Smooth muscle cell (in vitro differentiated cells): ENCODE results near the gene OVOL1. TPM values are rescaled to one million over a fixed set of nuclear protein-coding genes. Genes with fewer than 3 reads are reported as not detected.

Experiments
- DNase-seq: peaks from one replicate; lab custom pipeline; 2025; ENCODE audit not compliant: unreplicated experiment; lab: John Stamatoyannopoulos, UW
- H2AFZ ChIP-seq: fragments of 200-600 bp; sonication (generic); 2 replicates; pipeline ENCODE4 v1.6.0; 2016; ENCODE audit warnings: antibody characterized with exemption, low read depth, mild to moderate bottlenecking
- H3F3A ChIP-seq: fragments of 200-600 bp; sonication (generic); 2 replicates; pipeline ENCODE4 v1.6.0; 2017; ENCODE audit warnings: antibody characterized with exemption, low read depth
- H3K27ac ChIP-seq: fragments of 200-600 bp; sonication (generic); 2 replicates; pipeline ENCODE4 v1.5.1; 2016; ENCODE audit warnings: low read depth, mild to moderate bottlenecking
- H3K27me3 ChIP-seq: fragments of 200-600 bp; sonication (generic); 2 replicates; pipeline ENCODE4 v1.6.1; 2016; ENCODE audit warnings: low read depth, mild to moderate bottlenecking
- H3K36me3 ChIP-seq: fragments of 200-600 bp; sonication (generic); 2 replicates; pipeline ENCODE4 v1.5.1; 2016; ENCODE audit warnings: low read depth
- H3K4me1 ChIP-seq: fragments of 200-600 bp; sonication (generic); 2 replicates; pipeline ENCODE4 v1.5.1; 2016; ENCODE audit warnings: low read depth
- H3K4me2 ChIP-seq: fragments of 200-600 bp; sonication (generic); 2 replicates; pipeline ENCODE4 v1.6.0; 2016; ENCODE audit warnings: mild to moderate bottlenecking
- H3K4me3 ChIP-seq: fragments of 200-600 bp; sonication (generic); 2 replicates; pipeline ENCODE4 v1.5.1; 2016; ENCODE audit warnings: mild to moderate bottlenecking
- H3K79me2 ChIP-seq: fragments of 200-600 bp; sonication (generic); 2 replicates; pipeline ENCODE4 v1.6.0; 2016; ENCODE audit warnings: low read depth, mild to moderate bottlenecking
- H3K9ac ChIP-seq: fragments of 200-600 bp; sonication (generic); 2 replicates; pipeline ENCODE4 v1.6.0; 2016; ENCODE audit warnings: low read depth
- H3K9me3 ChIP-seq: fragments of 200-600 bp; sonication (generic); replicated peaks from 2 replicates; pipeline ENCODE4 v1.5.1; 2016; ENCODE audit warnings: low read depth
- H4K20me1 ChIP-seq: fragments of 200-600 bp; sonication (generic); 2 replicates; pipeline ENCODE4 v1.6.0; 2016; ENCODE audit warnings: low read depth
- CTCF ChIP-seq: fragments of 200-600 bp; sonication (generic); IDR thresholded peaks from 2 replicates; pipeline ENCODE4 v1.5.1; 2017; ENCODE audit warnings: borderline replicate concordance, mild to moderate bottlenecking, antibody characterized with exemption; ENCODE audit not compliant: insufficient read depth, poor library complexity, severe bottlenecking
- WGBS: methylation state at CpG from one replicate; pipeline ENCODE4 v1.1.7; 2016; ENCODE audit warnings: low lambda C conversion rate; 5-methylcytosine and 5-hydroxymethylcytosine counted together
- polyA plus RNA-seq: library from polyadenylated mRNA; unstranded; fragments of >200 nt; fragmentation: Nextera tagmentation; extraction: Ambion mirVana; gene quantifications from 2 replicates; pipeline ENCODE4 v1.2.1, GENCODE V29; 2016
- total RNA-seq: library from RNA; depleted of rRNA; stranded (reverse); fragments of >200 nt; gene quantifications from 2 replicates; pipeline ENCODE4 v1.2.3, GENCODE V29; 2014

The OVOL1 gene
- total RNA-seq (7.8 and 8.3 TPM in 2 replicates), polyA plus RNA-seq (3.1 and 16.8 TPM in 2 replicates)

GRCh38 chr11:65786786-65787636, at the start of gene OVOL1:
OVOL1 (plus strand) TSS chr11:65787063; CDS start chr11:65787374, 311 bp downstream.
- Histone ChIP-seq H3K27ac (no peak within 1 kb of the TSS), H3F3A (peaks cover 6% of the 10 kb centered on the region), H3K79me2 (peaks cover 4% of the 10 kb centered on the region), H2AFZ (no peak within 1 kb of the TSS), H3K4me3 (peak within 1 kb of the TSS; percentile 57), H3K9ac (peak within 1 kb of the TSS; percentile 43), H3K36me3 (no peaks in the 10 kb centered on the region), H3K27me3 (peaks cover 52% of the 10 kb centered on the region), H3K4me2 (peak within 1 kb of the TSS; percentile 83), H3K9me3 (no peaks in the 10 kb centered on the region), H4K20me1 (no peaks in the 10 kb centered on the region), H3K4me1 (peaks cover 5% of the 10 kb centered on the region)
- DNase-seq: no peak
- no peak for TF ChIP-seq CTCF
- WGBS: 2% methylated on average over 98 of the region's 112 CpGs

DNA sequence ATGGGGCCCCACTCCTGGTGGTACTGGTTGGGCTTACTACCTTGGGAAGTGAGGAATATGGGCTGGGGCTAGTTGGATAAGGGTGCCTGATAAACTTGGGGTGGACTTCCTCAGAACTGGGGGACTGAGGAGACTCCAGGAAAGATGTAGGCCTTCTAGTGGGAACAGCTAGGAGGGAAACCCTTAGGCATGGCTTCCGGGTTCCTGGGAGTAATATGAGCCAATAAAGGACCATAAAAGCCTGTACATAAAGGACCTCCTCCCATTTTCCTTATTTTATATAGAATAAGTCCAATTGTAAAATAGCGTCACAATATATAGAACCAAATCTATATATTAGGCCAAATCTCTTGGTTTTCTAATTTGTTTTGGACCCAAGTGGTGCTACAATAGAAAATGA, 47.8 kb upstream of the OVOL1 start:
- no peaks in the 10 kb centered on the region for H3K9me3 ChIP-seq
- no peaks in the 10 kb centered on the region for H3K4me1 ChIP-seq
- no peaks in the 10 kb centered on the region for H3K27me3 ChIP-seq
- WGBS: 94% methylated on average over 2 of the region's 2 CpGs
- no peaks in the 10 kb centered on the region for H4K20me1 ChIP-seq
- H3K4me2 ChIP-seq: no peak overlapping the region
- TF ChIP-seq CTCF: no peak
- H3K27ac ChIP-seq: no peak overlapping the region
- H3K79me2 ChIP-seq: no peaks in the 10 kb centered on the region
- no peak overlapping the region for H2AFZ ChIP-seq
- H3F3A ChIP-seq: no peaks in the 10 kb centered on the region
- no peak overlapping the region for H3K4me3 ChIP-seq
- no peak for DNase-seq
- H3K9ac ChIP-seq: no peak overlapping the region
- H3K36me3 ChIP-seq: no peaks in the 10 kb centered on the region

- WGBS: 84% methylated on average over 8 of the region's 8 CpGs
- Histone ChIP-seq H2AFZ (no peak overlapping the region), H4K20me1 (no peaks in the 10 kb centered on the region), H3K4me2 (no peak overlapping the region), H3K27me3 (no peaks in the 10 kb centered on the region), H3K27ac (no peak overlapping the region), H3K9me3 (no peaks in the 10 kb centered on the region), H3F3A (no peaks in the 10 kb centered on the region), H3K9ac (no peak overlapping the region), H3K4me3 (no peak overlapping the region), H3K4me1 (no peaks in the 10 kb centered on the region), H3K79me2 (no peaks in the 10 kb centered on the region), H3K36me3 (no peaks in the 10 kb centered on the region)
- no peak for TF ChIP-seq CTCF
- DNase-seq: no peak
These were observed 45.7 kb upstream of the OVOL1 start for GRCh38 chr11:65741185-65741584.
